Trophoblast cell (in vitro differentiated cells and primary cell): ENCODE data around the gene PKMYT1.

Experiments used
- DNase-seq, 2 donors: peaks; one replicate each; pipeline ENCODE4 v3.0.0-alpha.2; 2016
- H2AFZ ChIP-seq: 2 replicates; pipeline ENCODE4 v1.6.1; 2013; ENCODE audit warnings: low read length, moderate library complexity, mild to moderate bottlenecking; ENCODE audit not compliant: insufficient read depth, poor library complexity
- H2AK5ac ChIP-seq: 2 replicates; pipeline ENCODE4 v1.6.1; 2013; ENCODE audit warnings: mild to moderate bottlenecking, low read length
- H2BK120ac ChIP-seq: 2 replicates; pipeline ENCODE4 v1.6.1; 2013; ENCODE audit warnings: low read length, mild to moderate bottlenecking, moderate library complexity; ENCODE audit not compliant: insufficient read depth, poor library complexity
- H2BK12ac ChIP-seq: 2 replicates; pipeline ENCODE4 v1.6.1; 2013; ENCODE audit warnings: mild to moderate bottlenecking, low read length, moderate library complexity
- H2BK5ac ChIP-seq: 2 replicates; pipeline ENCODE4 v1.6.1; 2013; ENCODE audit warnings: low read length, low read depth, moderate library complexity, mild to moderate bottlenecking; ENCODE audit not compliant: poor library complexity
- H3K14ac ChIP-seq: 2 replicates; pipeline ENCODE4 v1.6.1; 2013; ENCODE audit warnings: mild to moderate bottlenecking, low read length
- H3K18ac ChIP-seq: 2 replicates; pipeline ENCODE4 v1.6.1; 2013; ENCODE audit warnings: mild to moderate bottlenecking, low read length
- H3K23ac ChIP-seq: 2 replicates; pipeline ENCODE4 v1.6.1; 2013; ENCODE audit warnings: low read length
- H3K27ac ChIP-seq: 2 replicates; pipeline ENCODE4 v1.5.1; 2013; ENCODE audit warnings: low read depth, mild to moderate bottlenecking, inconsistent platforms, low read length, moderate library complexity
- H3K27me3 ChIP-seq: 2 replicates; pipeline ENCODE4 v1.6.1; 2013; ENCODE audit warnings: inconsistent platforms, mild to moderate bottlenecking, low read length, moderate library complexity; ENCODE audit not compliant: insufficient read depth
- H3K36me3 ChIP-seq, 2 experiments: 1 replicate in 1 of 2; 2 replicates in 1 of 2; pipeline ENCODE4 v1.6.1; 2013; ENCODE audit warnings: low read length in 2 of 2, mild to moderate bottlenecking in 2 of 2, moderate library complexity in 1 of 2; ENCODE audit not compliant: insufficient read depth in 2 of 2, control insufficient read depth in 1 of 2
- H3K4ac ChIP-seq: 2 replicates; pipeline ENCODE4 v1.6.1; 2013; ENCODE audit warnings: low read depth, mild to moderate bottlenecking, low read length, moderate library complexity
- H3K4me1 ChIP-seq, 2 experiments: 1 replicate in 1 of 2; 2 replicates in 1 of 2; pipeline ENCODE4 v1.6.1; 2013; ENCODE audit warnings: low read length in 2 of 2, mild to moderate bottlenecking in 2 of 2, moderate library complexity in 1 of 2; ENCODE audit not compliant: insufficient read depth in 2 of 2, control insufficient read depth in 1 of 2
- H3K4me2 ChIP-seq: 2 replicates; pipeline ENCODE4 v1.6.1; 2013; ENCODE audit warnings: inconsistent platforms, mild to moderate bottlenecking, low read length, moderate library complexity
- H3K4me3 ChIP-seq: 2 replicates; pipeline ENCODE4 v1.5.1; 2013; ENCODE audit warnings: mild to moderate bottlenecking, low read depth, low read length, inconsistent platforms
- H3K79me1 ChIP-seq: one replicate; pipeline ENCODE4 v1.6.1; 2013; ENCODE audit warnings: low read length
- H3K79me2 ChIP-seq: 2 replicates; pipeline ENCODE4 v1.6.1; 2013; ENCODE audit warnings: low read length, mild to moderate bottlenecking; ENCODE audit not compliant: control insufficient read depth, insufficient read depth, poor library complexity
- H3K9ac ChIP-seq: 2 replicates; pipeline ENCODE4 v1.6.1; 2013; ENCODE audit warnings: mild to moderate bottlenecking, low read length
- H3K9me3 ChIP-seq: 2 replicates; pipeline ENCODE4 v1.6.1; 2013; ENCODE audit warnings: low read depth, mild to moderate bottlenecking, control low read depth, inconsistent platforms, low read length; ENCODE audit not compliant: insufficient read depth
- H4K12ac ChIP-seq: 2 replicates; pipeline ENCODE4 v1.6.1; 2013; ENCODE audit warnings: low read depth, mild to moderate bottlenecking, low read length, moderate library complexity
- H4K8ac ChIP-seq: 2 replicates; pipeline ENCODE4 v1.6.1; 2013; ENCODE audit warnings: low read depth, mild to moderate bottlenecking, low read length, moderate library complexity
- H4K91ac ChIP-seq: one replicate; pipeline ENCODE4 v1.6.1; 2013; ENCODE audit warnings: low read depth, mild to moderate bottlenecking, low read length, moderate library complexity
- WGBS: extraction: QIAGEN DNeasy Blood & Tissue Kit; methylation state at CpG from one replicate; pipeline ENCODE4 v1.1.7; 2013; ENCODE audit warnings: missing lambda C conversion rate; ENCODE audit not compliant: insufficient read length, insufficient coverage; ENCODE audit errors: extremely low coverage; 5-methylcytosine and 5-hydroxymethylcytosine counted together

The PKMYT1 gene

DNA sequence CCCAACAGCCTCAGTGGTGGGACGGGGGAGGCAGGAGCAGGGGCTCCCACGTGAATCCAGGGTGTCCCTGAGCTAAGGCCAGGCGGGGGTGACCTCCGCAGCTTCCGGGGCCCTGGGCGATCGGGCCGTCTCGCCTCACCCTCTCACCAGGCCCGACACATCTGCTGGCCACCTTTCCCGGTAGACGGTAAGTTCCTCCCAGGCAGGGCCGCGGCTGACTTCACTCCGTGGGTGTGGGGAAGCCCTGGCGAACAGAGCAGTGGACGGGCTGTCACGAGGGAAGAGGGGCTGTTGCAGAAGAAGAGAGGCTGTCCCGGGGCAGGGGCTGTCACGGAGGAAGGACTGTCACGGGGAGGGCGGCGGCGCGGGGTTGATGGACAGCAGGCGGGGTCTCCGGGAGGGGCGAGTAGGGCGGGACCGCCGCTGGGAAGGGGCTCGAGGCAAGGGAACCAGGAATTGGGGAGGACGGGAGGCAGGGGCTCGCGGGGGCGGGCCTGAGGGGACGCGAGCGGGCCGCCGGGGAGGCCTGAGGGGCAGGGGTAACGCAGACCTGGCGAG lies 498 bp downstream of the PKMYT1 start:
- peak overlapping the region; percentile 85 for H3K4me3 ChIP-seq
- H4K8ac ChIP-seq = peak overlapping the region; percentile 53
- H2BK120ac ChIP-seq = peak overlapping the region; percentile 65
- peak overlapping the region; percentile 76 for H3K9ac ChIP-seq
- H3K23ac ChIP-seq = no peak overlapping the region
- H3K79me2 ChIP-seq = peaks cover 10% of the 10 kb centered on the region
- H4K12ac ChIP-seq = peak overlapping the region; percentile 38
- H3K36me3 ChIP-seq = peaks cover 26 to 34% of the 10 kb centered on the region in 2 experiments
- peak overlapping the region; percentile 73 for H3K4ac ChIP-seq
- H3K27ac ChIP-seq = peak overlapping the region; percentile 37
- H3K27me3 ChIP-seq = no peaks in the 10 kb centered on the region
- H2AFZ ChIP-seq = peak overlapping the region; percentile 78
- no CpG with 5 or more reads among the region's 43 CpGs for WGBS
- peak overlapping the region; percentile 80 for H3K4me2 ChIP-seq
- no peak overlapping the region for H2BK12ac ChIP-seq
- peak overlapping the region; percentile 59 for H2AK5ac ChIP-seq
- no peaks in the 10 kb centered on the region for H3K9me3 ChIP-seq
- peak overlapping the region; percentile 63 for H3K14ac ChIP-seq
- H4K91ac ChIP-seq = peak overlapping the region; percentile 89
- H3K4me1 ChIP-seq = peaks cover 17 to 23% of the 10 kb centered on the region in 2 experiments
- H3K18ac ChIP-seq = peak overlapping the region; percentile 54
- H3K79me1 ChIP-seq = peaks cover 15% of the 10 kb centered on the region
- DNase-seq = no peak
- peak overlapping the region; percentile 84 for H2BK5ac ChIP-seq

DNA sequence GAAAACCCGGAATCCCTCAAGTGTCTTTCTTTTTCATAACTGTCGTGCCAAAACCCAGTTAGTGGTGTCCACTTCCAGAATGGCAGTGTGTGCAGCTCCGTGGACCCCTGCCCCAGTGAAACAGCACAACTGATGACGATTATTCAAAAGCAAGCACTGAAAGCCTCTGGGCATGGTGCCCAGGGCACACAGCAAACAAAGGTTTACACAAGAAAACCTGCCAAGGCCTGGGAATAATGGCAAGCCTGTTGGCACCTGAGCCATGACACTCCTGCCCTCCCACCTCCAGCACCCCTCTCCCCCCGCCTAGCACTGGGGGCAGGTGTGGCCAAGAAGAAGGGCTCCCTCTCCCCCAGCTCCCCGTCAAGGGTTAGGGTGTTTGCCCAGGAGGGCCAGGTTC lies 2.8 kb downstream of the PKMYT1 start:
- Histone ChIP-seq H4K8ac (no peak overlapping the region), H3K4me3 (no peak overlapping the region), H3K18ac (no peak overlapping the region), H2BK120ac (no peak overlapping the region), H4K12ac (no peak overlapping the region), H2BK12ac (no peak overlapping the region), H3K9ac (no peak overlapping the region), H4K91ac (no peak overlapping the region), H3K27ac (no peak overlapping the region), H3K4ac (no peak overlapping the region), H3K79me1 (peaks cover 15% of the 10 kb centered on the region), H2BK5ac (no peak overlapping the region), H3K36me3 (peaks cover 45 to 53% of the 10 kb centered on the region in 2 experiments), H3K4me2 (no peak overlapping the region), H3K23ac (no peak overlapping the region), H3K27me3 (no peaks in the 10 kb centered on the region), H3K14ac (no peak overlapping the region), H2AFZ (no peak overlapping the region), H3K9me3 (no peaks in the 10 kb centered on the region), H3K4me1 (peaks cover 17 to 21% of the 10 kb centered on the region in 2 experiments), H2AK5ac (no peak overlapping the region), H3K79me2 (peaks cover 10% of the 10 kb centered on the region)
- no peak for DNase-seq
- no CpG with 5 or more reads among the region's 6 CpGs for WGBS

DNA sequence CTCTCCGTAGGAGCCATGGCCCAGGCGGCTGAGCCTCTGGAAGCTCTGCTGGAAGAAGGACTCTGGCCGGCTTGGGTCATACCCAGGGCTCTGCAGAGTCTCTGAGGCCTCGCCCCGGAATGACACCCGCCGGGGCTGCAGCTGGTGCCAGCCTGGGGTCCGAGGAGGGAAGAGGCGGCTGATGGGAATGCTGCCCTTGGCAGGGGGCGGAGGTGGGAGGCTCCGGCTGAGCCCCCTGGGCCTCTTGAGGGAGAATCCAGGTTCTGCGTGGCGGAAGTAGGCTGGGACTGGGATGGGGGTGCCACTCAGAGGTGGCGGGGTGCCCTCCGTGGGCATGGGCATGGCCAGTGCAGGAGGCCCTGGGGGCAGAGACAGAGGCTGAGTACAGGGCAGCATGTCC lies 3.6 kb downstream of the PKMYT1 start:
- Histone ChIP-seq H3K79me1 (peaks cover 15% of the 10 kb centered on the region), H4K12ac (no peak overlapping the region), H3K4me3 (no peak overlapping the region), H2BK5ac (no peak overlapping the region), H3K9ac (no peak overlapping the region), H3K4ac (no peak overlapping the region), H4K91ac (no peak overlapping the region), H3K18ac (no peak overlapping the region), H2BK120ac (no peak overlapping the region), H3K27ac (no peak overlapping the region), H3K14ac (no peak overlapping the region), H3K9me3 (no peaks in the 10 kb centered on the region), H2AFZ (no peak overlapping the region), H3K36me3 (peaks cover 53 to 60% of the 10 kb centered on the region in 2 experiments), H2BK12ac (no peak overlapping the region), H2AK5ac (no peak overlapping the region), H3K79me2 (peaks cover 10% of the 10 kb centered on the region), H3K23ac (no peak overlapping the region), H4K8ac (no peak overlapping the region), H3K4me2 (no peak overlapping the region), H3K27me3 (no peaks in the 10 kb centered on the region), H3K4me1 (peaks cover 16 to 17% of the 10 kb centered on the region in 2 experiments)
- no CpG with 5 or more reads among the region's 15 CpGs for WGBS
- no peak for DNase-seq

DNA sequence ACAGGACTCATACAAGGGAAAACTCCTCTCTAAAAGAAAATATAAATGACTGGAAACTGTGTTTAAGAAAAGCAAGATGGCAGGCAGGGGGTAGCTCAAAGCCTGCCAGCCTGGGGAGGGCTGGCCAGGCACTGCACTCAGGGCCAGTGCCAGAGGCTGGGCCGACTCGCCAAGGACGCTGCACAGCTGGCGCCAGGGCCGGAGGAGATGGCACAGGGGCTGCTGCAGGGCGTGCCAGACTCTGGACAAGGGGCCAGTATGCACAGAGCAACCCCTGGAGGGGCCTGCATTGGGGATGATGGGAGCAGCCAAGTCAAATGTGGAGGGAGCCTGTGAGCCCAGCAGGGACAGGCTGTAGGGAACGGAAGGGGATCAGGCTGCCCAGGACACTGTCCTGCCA lies 4.0 kb downstream of the PKMYT1 start:
- H3K36me3 ChIP-seq = peaks cover 55 to 62% of the 10 kb centered on the region in 2 experiments
- no peak overlapping the region for H3K14ac ChIP-seq
- H3K79me2 ChIP-seq = peaks cover 10% of the 10 kb centered on the region
- H2BK5ac ChIP-seq = no peak overlapping the region
- no peak overlapping the region for H2AK5ac ChIP-seq
- no peak overlapping the region for H2BK120ac ChIP-seq
- no peak overlapping the region for H2AFZ ChIP-seq
- no peak overlapping the region for H3K9ac ChIP-seq
- H3K4me1 ChIP-seq = peaks cover 12% of the 10 kb centered on the region in 2 experiments
- peaks cover 14% of the 10 kb centered on the region for H3K79me1 ChIP-seq
- H3K27ac ChIP-seq = no peak overlapping the region
- no peak overlapping the region for H3K18ac ChIP-seq
- no peak overlapping the region for H4K12ac ChIP-seq
- DNase-seq = no peak
- no peaks in the 10 kb centered on the region for H3K27me3 ChIP-seq
- H2BK12ac ChIP-seq = no peak overlapping the region
- H3K9me3 ChIP-seq = no peaks in the 10 kb centered on the region
- H3K4me3 ChIP-seq = no peak overlapping the region
- no peak overlapping the region for H3K23ac ChIP-seq
- H3K4ac ChIP-seq = no peak overlapping the region
- no CpG with 5 or more reads among the region's 7 CpGs for WGBS
- H4K8ac ChIP-seq = no peak overlapping the region
- no peak overlapping the region for H4K91ac ChIP-seq
- H3K4me2 ChIP-seq = no peak overlapping the region
